ENCODE results near the gene CD300E.

The CD300E gene

GRCh38 chr17:74591503-74591902 is 32.0 kb downstream of the CD300E start:
- H3K4me3 ChIP-seq (ENCODE audit: low read length) = no peak overlapping the region
- no peak overlapping the region for H3K4me2 ChIP-seq (ENCODE audit: low read length)
- no peak overlapping the region for H3K27ac ChIP-seq (ENCODE audit: low read depth, low read length)
- no peaks in the 10 kb centered on the region for H3K4me1 ChIP-seq (ENCODE audit: control insufficient read depth, low read length)
- no peaks in the 10 kb centered on the region for H3K9me2 ChIP-seq (replicated peaks; ENCODE audit: control insufficient read depth, low read length)
- no peaks in the 10 kb centered on the region for H3K36me3 ChIP-seq (ENCODE audit: control insufficient read depth, low read length)
- no peaks in the 10 kb centered on the region for H3K27me3 ChIP-seq (ENCODE audit: control insufficient read depth, low read length)
- no peak for TF ChIP-seq EZH2phosphoT487 (IDR thresholded peaks at IDR 0.05; ENCODE audit: borderline replicate concordance, low read length)
- H3K79me2 ChIP-seq (ENCODE audit: control insufficient read depth, low read length) = no peaks in the 10 kb centered on the region
- no peaks in the 10 kb centered on the region for H3K9me3 ChIP-seq (ENCODE audit: control insufficient read depth, insufficient read depth, low read length)
- no peaks in the 10 kb centered on the region for H4K20me1 ChIP-seq (ENCODE audit: control insufficient read depth, insufficient read depth, low read depth, low read length)
- no peaks in the 10 kb centered on the region for H3F3A ChIP-seq (ENCODE audit: control insufficient read depth, insufficient read depth)

GRCh38 chr17:74585711-74586110 is 37.8 kb downstream of the CD300E start:
- no peaks in the 10 kb centered on the region for H3K79me2 ChIP-seq (ENCODE audit: control insufficient read depth, low read length)
- no peaks in the 10 kb centered on the region for H3K36me3 ChIP-seq (ENCODE audit: control insufficient read depth, low read length)
- TF ChIP-seq EZH2phosphoT487 (IDR thresholded peaks at IDR 0.05; ENCODE audit: borderline replicate concordance, low read length) = no peak
- no peak overlapping the region for H3K4me3 ChIP-seq (ENCODE audit: low read length)
- no peaks in the 10 kb centered on the region for H4K20me1 ChIP-seq (ENCODE audit: control insufficient read depth, insufficient read depth, low read depth, low read length)
- peaks cover 6% of the 10 kb centered on the region; the same call in 1 of the 2 replicates for H3K9me3 ChIP-seq (ENCODE audit: control insufficient read depth, insufficient read depth, low read length)
- H3F3A ChIP-seq (ENCODE audit: control insufficient read depth, insufficient read depth) = no peaks in the 10 kb centered on the region
- no peaks in the 10 kb centered on the region for H3K27me3 ChIP-seq (ENCODE audit: control insufficient read depth, low read length)
- no peak overlapping the region for H3K4me2 ChIP-seq (ENCODE audit: low read length)
- no peaks in the 10 kb centered on the region for H3K4me1 ChIP-seq (ENCODE audit: control insufficient read depth, low read length)
- H3K27ac ChIP-seq (ENCODE audit: low read depth, low read length) = no peak overlapping the region
- H3K9me2 ChIP-seq (replicated peaks; ENCODE audit: control insufficient read depth, low read length) = no peaks in the 10 kb centered on the region

GRCh38 chr17:74584292-74585060 is 39.1 kb downstream of the CD300E start:
- H3K9me3 ChIP-seq (ENCODE audit: control insufficient read depth, insufficient read depth, low read length) = peaks cover 6% of the 10 kb centered on the region; the same call in 1 of the 2 replicates
- no peaks in the 10 kb centered on the region for H4K20me1 ChIP-seq (ENCODE audit: control insufficient read depth, insufficient read depth, low read depth, low read length)
- H3K4me2 ChIP-seq (ENCODE audit: low read length) = no peak overlapping the region
- no peaks in the 10 kb centered on the region for H3K36me3 ChIP-seq (ENCODE audit: control insufficient read depth, low read length)
- H3K27me3 ChIP-seq (ENCODE audit: control insufficient read depth, low read length) = no peaks in the 10 kb centered on the region
- no peaks in the 10 kb centered on the region for H3K9me2 ChIP-seq (replicated peaks; ENCODE audit: control insufficient read depth, low read length)
- no peaks in the 10 kb centered on the region for H3K4me1 ChIP-seq (ENCODE audit: control insufficient read depth, low read length)
- no peaks in the 10 kb centered on the region for H3K79me2 ChIP-seq (ENCODE audit: control insufficient read depth, low read length)
- no peak overlapping the region for H3K27ac ChIP-seq (ENCODE audit: low read depth, low read length)
- no peak overlapping the region for H3K4me3 ChIP-seq (ENCODE audit: low read length)
- TF ChIP-seq EZH2phosphoT487 (IDR thresholded peaks at IDR 0.05; ENCODE audit: borderline replicate concordance, low read length) (no peak), CTCF (IDR thresholded peaks at IDR 0.05; ENCODE audit: low read depth, low read length, poor library complexity, severe bottlenecking) (no peak)
- no peaks in the 10 kb centered on the region for H3F3A ChIP-seq (ENCODE audit: control insufficient read depth, insufficient read depth)

- no peaks in the 10 kb centered on the region for H3F3A ChIP-seq (ENCODE audit: control insufficient read depth, insufficient read depth)
- H3K27ac ChIP-seq (ENCODE audit: low read depth, low read length) = no peak overlapping the region
Observed at GRCh38 chr17:74582633-74583032, 40.9 kb downstream of the CD300E start.

More at GRCh38 chr17:74582633-74583032, 40.9 kb downstream of the CD300E start:
- Histone ChIP-seq H3K9me2 (replicated peaks; ENCODE audit: control insufficient read depth, low read length) (no peaks in the 10 kb centered on the region), H4K20me1 (ENCODE audit: control insufficient read depth, insufficient read depth, low read depth, low read length) (no peaks in the 10 kb centered on the region), H3K79me2 (ENCODE audit: control insufficient read depth, low read length) (no peaks in the 10 kb centered on the region), H3K27me3 (ENCODE audit: control insufficient read depth, low read length) (no peaks in the 10 kb centered on the region), H3K36me3 (ENCODE audit: control insufficient read depth, low read length) (no peaks in the 10 kb centered on the region), H3K4me3 (ENCODE audit: low read length) (no peak overlapping the region), H3K4me2 (ENCODE audit: low read length) (no peak overlapping the region), H3K9me3 (ENCODE audit: control insufficient read depth, insufficient read depth, low read length) (peaks cover 6% of the 10 kb centered on the region; the same call in 1 of the 2 replicates), H3K4me1 (ENCODE audit: control insufficient read depth, low read length) (no peaks in the 10 kb centered on the region)
- TF ChIP-seq EZH2phosphoT487 (IDR thresholded peaks at IDR 0.05; ENCODE audit: borderline replicate concordance, low read length) (no peak), CTCF (IDR thresholded peaks at IDR 0.05; ENCODE audit: low read depth, low read length, poor library complexity, severe bottlenecking) (no peak)
